Uterus (tissue), 2 donors: ENCODE measurements around the gene CFAP69.

Source experiments
- CTCF ChIP-seq, 4 experiments: fragments of 200-600 bp in 2 of 4; fragments of 450-650 bp in 2 of 4; sonication (generic) in 2 of 4; IDR thresholded peaks; one replicate each; pipeline ENCODE4 v1.5.1; 2016 to 2019; ENCODE audit warnings: antibody characterized with exemption in 4 of 4, mild to moderate bottlenecking in 2 of 4, moderate library complexity in 1 of 4
- POLR2A ChIP-seq, 2 donors: fragments of 450-650 bp; IDR thresholded peaks; one replicate each; pipeline ENCODE4 v1.6.1; 2016; ENCODE audit warnings: antibody characterized with exemption in 2 of 2, mild to moderate bottlenecking in 1 of 2, moderate library complexity in 1 of 2

DNA sequence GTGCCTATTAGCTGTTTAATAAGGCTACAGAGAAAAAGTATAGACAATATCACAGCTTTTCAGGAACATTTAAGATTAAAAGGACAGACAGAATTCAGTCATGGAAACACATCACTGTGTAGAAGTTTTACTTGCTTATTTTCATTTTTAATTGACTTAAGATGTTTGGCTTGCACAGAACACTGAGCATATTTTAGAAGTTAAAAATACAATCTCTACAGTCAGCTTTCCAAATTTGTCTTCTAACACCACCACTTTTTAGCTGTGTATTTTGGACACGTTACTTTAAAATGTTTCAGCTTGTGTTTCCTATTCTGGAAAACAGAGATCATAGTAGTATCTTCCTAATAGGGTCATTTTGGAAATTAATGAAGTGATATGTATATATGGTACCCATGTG is 11.8 kb downstream of the CFAP69 start:
- TF ChIP-seq POLR2A (IDR thresholded peaks at IDR 0.05) (no peak), CTCF (IDR thresholded peaks at IDR 0.05) (no peak)
